Left cardiac atrium (tissue), 4 donors: ENCODE measurements around the gene THAP4. TPM values are rescaled to one million over a fixed set of nuclear protein-coding genes. Genes with fewer than 3 reads are reported as not detected.
"Not testable (repeated sequence)": the region's sequence is repeated elsewhere in the genome, so short reads cannot be mapped to it uniquely, and the experiment has no call there.

Experiments used
- ATAC-seq, 2 donors: fragments of 200-7000 bp; cut with Tn5 transposase; one replicate each; pipeline ENCODE4 v1.9.1; 2020; ENCODE audit warnings: mild to moderate bottlenecking in 2 of 2, moderate library complexity in 2 of 2
- DNase-seq: peaks from one replicate; pipeline ENCODE4 v3.0.0-alpha.2; 2020
- intact Hi-C, 2 donors: fragments of 100-400 bp; cut with DNase I; formaldehyde crosslinking; loops; one replicate each; pipeline versions ENCODE4 v1.14.1 to v1.15.1; 2022 to 2023
- total RNA-seq, 2 donors: library from RNA; stranded (reverse); fragmentation: NEBNext Ultra II Directional; extraction: Animal tissue kit (Norgen Biotek cat#: 25700); gene quantifications; one replicate each; pipeline ENCODE4 v1.2.1, GENCODE V29; 2021
- donor health status: DM: no; HTN: yes; CAD: no.
- donor health status: DM: no; HTN: yes; CAD: no; lungs with severe emphysema.
- donor health status: DM: yes; HTN: yes; CAD: no.
- donor health status: Dilated cardiomyopathy.

Gene THAP4
- total RNA-seq, 2 donors from 2014 or later: 73.3 to 74.4 TPM

GRCh38 chr2:241572915-241573651 lies 63.9 kb downstream of the THAP4 start:
- ATAC-seq, intact Hi-C loops, DNase-seq: not testable (repeated sequence)

GRCh38 chr2:241571821-241572620 lies 64.9 kb downstream of the THAP4 start:
- ATAC-seq: no peak
- intact Hi-C loops: no loop called here
- DNase-seq: no peak

DNA sequence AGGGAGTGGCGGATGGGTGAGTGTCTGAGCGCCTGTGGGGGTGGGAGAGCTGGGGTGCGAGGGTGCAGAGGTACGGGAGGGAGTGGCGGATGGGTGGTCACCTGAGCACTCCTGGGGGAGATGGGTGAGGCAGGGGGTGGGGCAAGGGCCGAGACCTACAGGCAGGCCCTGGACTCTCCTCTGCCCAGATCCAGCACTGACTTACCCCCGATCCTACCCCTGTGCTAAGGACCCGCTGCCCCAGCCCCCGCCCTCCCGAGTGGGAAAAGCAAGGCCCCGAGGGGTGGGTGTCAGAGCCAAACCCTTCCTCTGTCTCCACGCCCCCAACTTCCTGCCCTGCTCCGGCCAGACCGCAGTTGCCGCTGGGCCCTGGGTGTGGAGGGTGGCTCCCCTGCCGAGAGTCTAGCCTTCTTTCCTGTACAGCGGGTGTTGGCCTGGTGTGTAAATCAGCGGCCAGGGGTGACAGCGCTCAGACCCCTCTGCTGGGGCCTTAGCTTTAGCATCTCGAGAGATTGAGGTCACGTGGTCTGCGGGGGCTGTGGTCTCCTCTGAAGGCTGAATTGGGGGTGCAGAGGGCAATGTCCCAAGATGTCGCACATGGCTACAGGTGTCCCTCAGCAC lies 65.9 kb downstream of the THAP4 start:
- intact Hi-C loops: no loop called here
- peak; percentile 9 to 30 for ATAC-seq
- no peak for DNase-seq

- no peak for DNase-seq
- intact Hi-C loops: no loop called here
Measured at GRCh38 chr2:241569831-241570281, 67.1 kb downstream of the THAP4 start.

DNA sequence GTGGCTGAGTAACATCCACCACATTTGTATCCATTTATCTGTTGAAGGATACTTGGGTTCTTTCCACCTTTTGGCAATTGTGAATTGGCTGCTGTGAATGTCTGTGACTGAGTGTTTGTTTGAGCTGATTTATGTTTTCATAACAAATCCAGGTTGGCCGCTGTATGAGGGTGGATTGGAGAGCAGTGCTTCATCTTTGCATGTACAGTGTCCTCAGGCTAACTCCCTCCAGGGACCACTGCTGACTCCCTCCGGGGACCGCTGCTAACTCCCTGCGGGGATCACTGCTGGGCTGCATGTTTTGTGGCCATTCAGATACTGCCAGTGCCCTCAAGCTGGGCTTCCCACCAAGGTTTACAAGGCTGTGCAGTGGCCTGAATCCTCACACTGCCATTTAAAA lies 68.2 kb downstream of the THAP4 start:
- no peak for DNase-seq
- no peak for ATAC-seq
- intact Hi-C loops: no loop called here

More at GRCh38 chr2:241569831-241570281, 67.1 kb downstream of the THAP4 start:
- ATAC-seq: no peak

DNA sequence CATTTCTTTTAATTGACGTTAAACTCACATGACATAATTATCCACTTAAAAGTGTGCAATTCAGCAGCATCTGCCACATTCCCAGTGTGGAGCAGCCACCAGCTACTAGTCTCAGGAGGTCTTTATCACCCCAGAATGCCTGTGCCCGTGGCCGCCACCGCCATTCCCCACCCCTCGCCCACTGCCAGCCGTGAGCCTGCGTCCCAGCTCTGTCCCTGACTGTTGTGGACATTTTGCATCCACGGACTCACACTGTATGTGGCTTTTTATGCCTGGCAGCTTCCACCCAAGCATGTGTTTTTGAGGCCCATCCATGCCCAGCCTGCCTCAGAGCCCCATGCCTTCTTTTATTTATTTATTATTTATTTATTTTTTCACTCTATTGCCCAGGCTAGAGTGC lies 69.2 kb downstream of the THAP4 start:
- ATAC-seq: no peak
- DNase-seq: no peak
- intact Hi-C loops: no loop called here

GRCh38 chr2:241567266-241567665 lies 69.7 kb downstream of the THAP4 start:
- ATAC-seq, DNase-seq, intact Hi-C loops: not testable (repeated sequence)

GRCh38 chr2:241566468-241566867 lies 70.5 kb downstream of the THAP4 start:
- intact Hi-C loops: no loop called here
- DNase-seq (no peak), ATAC-seq (no peak)

DNA sequence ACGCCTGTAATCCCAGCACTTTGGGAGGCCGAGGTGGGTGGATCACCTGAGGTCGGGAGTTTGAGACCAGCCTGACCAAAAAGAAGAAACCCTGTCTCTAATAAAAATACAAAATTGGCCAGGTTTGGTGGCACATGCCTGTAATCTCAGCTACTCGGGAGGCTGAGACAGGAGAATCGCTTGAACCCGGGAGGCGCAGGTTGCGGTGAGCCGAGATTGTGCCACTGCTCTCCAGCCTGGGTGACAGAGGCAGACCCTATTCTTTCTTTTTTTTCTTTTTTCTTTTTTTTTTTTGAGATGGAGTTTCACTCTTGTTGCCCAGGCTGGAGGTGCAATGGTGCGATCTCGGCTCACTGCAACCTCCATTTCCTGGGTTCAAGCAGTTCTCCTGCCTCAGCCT lies 70.9 kb downstream of the THAP4 start:
- not testable (repeated sequence) for DNase-seq

GRCh38 chr2:241565411-241565810 lies 71.5 kb downstream of the THAP4 start:
- DNase-seq (no peak), ATAC-seq (no peak)
- intact Hi-C loops: no loop called here

More for the DNA sequence above, 70.9 kb downstream of the THAP4 start:
- intact Hi-C loops, ATAC-seq: not testable (repeated sequence)

DNA sequence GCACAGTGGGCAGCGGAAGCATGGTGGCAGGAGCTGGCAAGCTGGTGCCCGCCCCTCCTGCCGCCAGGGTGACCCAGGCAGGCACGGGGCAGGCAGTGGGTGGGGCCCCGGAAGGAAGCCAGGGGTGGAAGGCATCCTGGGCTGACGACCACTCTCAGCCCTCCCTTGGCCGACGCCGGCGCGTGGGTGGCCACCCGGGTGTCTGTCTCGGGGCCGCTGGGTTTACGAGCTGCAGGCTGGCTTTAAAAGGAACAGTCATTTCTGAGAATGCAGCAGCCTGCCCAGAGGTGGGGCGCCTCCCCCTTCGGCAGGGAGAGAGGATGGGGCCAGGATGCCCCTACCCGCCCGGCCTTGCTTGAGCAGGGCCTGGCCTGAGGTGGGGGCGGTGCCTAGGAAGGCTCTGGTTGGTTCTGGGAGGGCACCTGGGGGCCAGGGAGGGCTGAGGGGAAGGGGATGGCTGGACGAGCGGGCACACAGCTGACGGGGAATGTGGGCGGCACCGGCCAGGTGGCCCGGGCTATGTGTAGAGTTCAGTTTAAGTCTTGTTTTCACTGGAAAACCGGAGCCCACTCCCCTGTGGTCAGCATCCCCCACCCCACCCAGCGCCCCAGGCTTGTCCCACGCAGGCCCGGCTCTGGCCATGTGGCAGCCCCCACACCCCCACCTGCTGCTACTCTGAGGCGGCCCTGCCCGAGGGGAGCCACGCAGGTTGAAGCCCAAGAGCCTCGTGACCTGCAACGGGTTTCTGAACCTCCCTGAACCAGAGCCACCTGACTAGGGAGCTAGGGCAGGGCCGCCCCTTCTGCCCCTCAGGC lies 72.2 kb downstream of the THAP4 start:
- intact Hi-C loops: no loop called here
- DNase-seq: no peak
- ATAC-seq: no peak

GRCh38 chr2:241563981-241564595 lies 72.9 kb downstream of the THAP4 start:
- DNase-seq (no peak), ATAC-seq (no peak)
- intact Hi-C loops: no loop called here

DNA sequence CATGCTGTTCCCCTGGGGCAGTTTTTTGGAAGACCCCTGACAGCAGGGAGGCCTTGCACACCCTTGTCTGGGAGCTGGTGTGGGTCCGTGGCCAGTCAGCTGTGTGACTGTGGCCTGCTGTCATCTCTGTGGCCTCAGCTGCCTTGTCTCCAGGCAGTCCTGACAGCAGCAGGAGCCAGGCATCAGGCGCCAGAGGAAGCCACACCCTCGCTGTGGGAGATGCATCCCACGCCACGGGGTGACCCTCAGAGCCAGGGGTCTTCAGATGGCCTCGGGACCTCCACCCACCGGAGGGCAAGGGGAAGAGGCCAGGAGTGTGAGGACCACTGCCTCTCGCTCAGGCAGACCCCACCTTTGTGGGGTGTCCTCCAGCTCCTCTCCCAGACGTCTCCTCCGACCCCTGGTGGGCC lies 73.4 kb downstream of the THAP4 start:
- intact Hi-C loops: no loop called here
- ATAC-seq (no peak), DNase-seq (no peak)

DNA sequence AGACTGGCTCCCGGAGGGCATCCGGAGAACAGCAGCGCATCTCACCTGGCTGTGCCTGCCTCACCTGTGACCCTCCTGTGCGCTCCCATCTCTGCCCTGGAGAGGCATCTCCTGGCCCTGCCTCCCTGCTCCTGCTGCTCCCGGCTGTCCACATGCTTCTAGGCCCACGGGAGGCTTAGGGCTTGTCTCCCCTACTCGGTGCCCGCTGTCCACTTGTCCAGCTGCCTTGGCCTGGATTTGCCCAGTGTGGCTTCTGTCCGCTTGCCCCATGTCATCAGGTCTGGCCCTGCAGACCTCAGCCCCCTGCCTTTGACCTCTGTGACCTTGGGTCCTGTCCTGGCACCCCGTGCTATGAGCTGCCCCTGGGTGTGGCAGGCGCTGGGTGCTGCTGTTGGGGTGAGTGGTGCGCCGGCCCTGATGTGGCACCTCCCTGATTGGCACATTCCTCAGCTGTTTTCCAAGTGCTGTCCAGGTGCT lies 73.9 kb downstream of the THAP4 start:
- intact Hi-C loops: no loop called here
- no peak for ATAC-seq
- no peak for DNase-seq

GRCh38 chr2:241562269-241562891 lies 74.6 kb downstream of the THAP4 start:
- no peak for DNase-seq
- intact Hi-C loops: no loop called here
- ATAC-seq: no peak

GRCh38 chr2:241561832-241562231 lies 75.1 kb downstream of the THAP4 start:
- intact Hi-C loops: no loop called here
- ATAC-seq: peak; percentile 63 to 84

GRCh38 chr2:241560883-241561474 lies 76.0 kb downstream of the THAP4 start:
- intact Hi-C loops: no loop called here
- ATAC-seq (peak in 1 of 2 donors; percentile 54), DNase-seq (peak; percentile 53)

More at GRCh38 chr2:241561832-241562231, 75.1 kb downstream of the THAP4 start:
- peak; percentile 86 for DNase-seq
